GM12891 (cell line): Measurements from ENCODE around the gene PSAT1.

Experiments used
- PAX5 ChIP-seq: IDR thresholded peaks from 2 replicates; pipeline ENCODE4 v1.6.1; 2011; ENCODE audit warnings: low read length, moderate library complexity, mild to moderate bottlenecking; ENCODE audit not compliant: insufficient read depth, severe bottlenecking
- POLR2A ChIP-seq: IDR thresholded peaks from 2 replicates; pipeline ENCODE4 v1.6.1; 2011; ENCODE audit warnings: low read depth, low read length, control low read depth
- POLR2AphosphoS5 ChIP-seq: IDR thresholded peaks from 2 replicates; pipeline ENCODE4 v1.6.1; 2011; ENCODE audit warnings: low read depth, low read length, control low read depth
- POU2F2 ChIP-seq: IDR thresholded peaks from 2 replicates; pipeline ENCODE4 v1.6.1; 2011; ENCODE audit warnings: low read depth, mild to moderate bottlenecking, control low read depth, low read length, moderate library complexity
- SPI1 ChIP-seq: IDR thresholded peaks from 2 replicates; pipeline ENCODE4 v1.6.1; 2011; ENCODE audit warnings: low read depth, low read length, control low read depth

- no peak for TF ChIP-seq SPI1
- TF ChIP-seq POLR2A: no peak
- no peak for TF ChIP-seq POLR2AphosphoS5
- no peak for TF ChIP-seq POU2F2
- no peak for TF ChIP-seq PAX5
Observed at GRCh38 chr9:78354324-78354973, 57.5 kb downstream of the PSAT1 start.
